Heart left ventricle (tissue), 13 donors: ENCODE results near the gene MAML3.

Experiments used
- CTCF ChIP-seq, 12 donors: fragments of 200-600 bp; sonication (generic) in 4 of 12; IDR thresholded peaks; one replicate each; pipeline versions ENCODE4 v1.5.0 to v1.8.0; 2018 to 2022; ENCODE audit warnings: antibody characterized with exemption in 12 of 12, mild to moderate bottlenecking in 5 of 12
- POLR2A ChIP-seq, 2 donors: fragments of 450-650 bp; IDR thresholded peaks; one replicate each; pipeline ENCODE4 v1.6.1; 2017; ENCODE audit warnings: antibody characterized with exemption in 2 of 2, mild to moderate bottlenecking in 2 of 2, moderate library complexity in 2 of 2
- donor health status: ischemic (EF 13 %, LVEDD 7.1; RV severe dilation, severe dysfunction).
- donor health status: DM: no; HTN: yes; CAD: no.
- donor health status: DM: no; HTN: no; CAD: no.
- donor health status: ischemic (EF 25% LVEDD 6.9; RV normal size, moderate dysfunction).
- donor health status: ischemic (EF 25% LVEDD 5.7; RV mildly dilated, moderate dysfunction).
- donor health status: ischemic (EF 35%, LVEDD 5.7; RV mildly dilated, moderate dysfunction).
- donor health status: nonischemic (EF 11% LVEDD 7.7; RV severe dilation, severe dysfunction).
- donor health status: DM: yes; HTN: yes; CAD: no.
- donor health status: PGD.
- donor health status: ischemic (EF 29% LVEDD 5.4; RV normal size, mild dysfunction).
- donor health status: nonischemic (EF 23%, LVEDD 6.1; RV moderate dilation, normal function).

- TF ChIP-seq CTCF (IDR thresholded peaks at IDR 0.05) = no peak
- no peak for TF ChIP-seq POLR2A (IDR thresholded peaks at IDR 0.05)
Measured at GRCh38 chr4:139956507-139957017, 197.4 kb downstream of the MAML3 start.
